Esophagus squamous epithelium (tissue), 5 donors: ENCODE measurements around the gene CD2. TPM values are rescaled to one million over a fixed set of nuclear protein-coding genes. Genes with fewer than 3 reads are reported as not detected.
"Not testable (repeated sequence)": the region's sequence is repeated elsewhere in the genome, so short reads cannot be mapped to it uniquely, and the experiment has no call there.

Experiments used
- DNase-seq: peaks from one replicate; lab custom pipeline; 2025; lab: John Stamatoyannopoulos, UW
- H3K27ac ChIP-seq, 4 donors: fragments of 200-600 bp; sonication (generic); one replicate each; pipeline ENCODE4 v1.5.1; 2016 to 2019; ENCODE audit warnings: mild to moderate bottlenecking in 1 of 4
- H3K27me3 ChIP-seq, 4 donors: fragments of 200-600 bp; sonication (generic); 1 replicate in 3 of 4; 2 replicates in 1 of 4; pipeline versions ENCODE4 v1.5.1 to v1.6.0; 2017 to 2021; ENCODE audit warnings: antibody characterized with exemption in 1 of 4
- H3K36me3 ChIP-seq, 3 donors: fragments of 200-600 bp; sonication (generic); one replicate each; pipeline ENCODE4 v1.5.1; 2016 to 2019
- H3K4me1 ChIP-seq, 3 donors: fragments of 200-600 bp; sonication (generic); one replicate each; pipeline ENCODE4 v1.5.1; 2017 to 2019
- H3K4me3 ChIP-seq, 4 donors: fragments of 200-600 bp; sonication (generic); 1 replicate in 3 of 4; 2 replicates in 1 of 4; pipeline ENCODE4 v1.5.1; 2016 to 2019; ENCODE audit warnings: mild to moderate bottlenecking in 2 of 4, moderate library complexity in 1 of 4
- H3K9me3 ChIP-seq, 3 donors: fragments of 200-600 bp; sonication (generic); one replicate each; pipeline ENCODE4 v1.5.1; 2016 to 2019
- CTCF ChIP-seq, 6 experiments: fragments of 450-650 bp in 4 of 6; fragments of 200-600 bp in 2 of 6; sonication (generic) in 2 of 6; IDR thresholded peaks; one replicate each; pipeline ENCODE4 v1.5.1; 2016 to 2019; ENCODE audit warnings: antibody characterized with exemption in 6 of 6, mild to moderate bottlenecking in 4 of 6, moderate library complexity in 4 of 6
- POLR2A ChIP-seq, 4 donors: fragments of 450-650 bp; IDR thresholded peaks; one replicate each; pipeline ENCODE4 v1.6.1; 2017; ENCODE audit warnings: antibody characterized with exemption in 4 of 4, mild to moderate bottlenecking in 4 of 4, moderate library complexity in 3 of 4
- WGBS, 2 donors: methylation state at CpG; one replicate each; pipeline ENCODE4 v1.1.5; 2018; 5-methylcytosine and 5-hydroxymethylcytosine counted together
- intact Hi-C: fragments of 100-400 bp; cut with DNase I; formaldehyde crosslinking; loops from one replicate; pipeline ENCODE4 v1.15.0; 2022
- total RNA-seq, 4 donors: library from RNA; depleted of rRNA; stranded (reverse); fragments of >200 nt; gene quantifications; one replicate each; pipeline ENCODE4 v1.1.0, GENCODE V29; 2016
- donor health status: DM: yes; HTN: yes; CAD: no.

CD2 gene
- total RNA-seq, 4 donors from 2014 or later, result 2.1 to 14.7 (median 5.1) TPM

GRCh38 chr1:116753312-116753711 is 918 bp upstream of the CD2 start:
- intact Hi-C loops, result no loop called here
- no peak for DNase-seq
- Histone ChIP-seq H3K4me1 (no peaks in the 10 kb centered on the region), H3K27me3 (no peaks in the 10 kb centered on the region), H3K4me3 (no peak overlapping the region), H3K9me3 (peaks cover 0 to 16% (median 10%) of the 10 kb centered on the region in 3 donors), H3K36me3 (no peaks in the 10 kb centered on the region), H3K27ac (peak overlapping the region in 1 of 4 donors; percentile 59)
- TF ChIP-seq CTCF (IDR thresholded peaks at IDR 0.05), result no peak
- no peak for TF ChIP-seq POLR2A (IDR thresholded peaks at IDR 0.05)
- WGBS, 2 donors, result 53 to 61% methylated on average over 3 of the region's 3 CpGs

- intact Hi-C loops, result no loop called here
- no peaks in the 10 kb centered on the region for H3K9me3 ChIP-seq
- no peaks in the 10 kb centered on the region for H3K36me3 ChIP-seq
- H3K27ac ChIP-seq, result peak overlapping the region in 3 of 4 donors; percentile 16 to 59 (median 40)
- H3K4me3 ChIP-seq, result peak overlapping the region; percentile 5 to 47 (median 26)
- no peaks in the 10 kb centered on the region for H3K4me1 ChIP-seq
- WGBS, 2 donors, result 91 to 92% methylated on average over 8 of the region's 8 CpGs
- TF ChIP-seq CTCF (IDR thresholded peaks at IDR 0.05) (no peak), POLR2A (IDR thresholded peaks at IDR 0.05) (no peak)
- DNase-seq, result no peak
- H3K27me3 ChIP-seq, result no peaks in the 10 kb centered on the region
These were observed 836 bp downstream of the CD2 start for GRCh38 chr1:116755066-116755465.

- intact Hi-C loops, result no loop called here
- Histone ChIP-seq H3K27me3 (no peaks in the 10 kb centered on the region), H3K27ac (peak overlapping the region in 3 of 4 donors; percentile 16 to 59 (median 40)), H3K4me3 (peak overlapping the region; percentile 5 to 47 (median 26)), H3K4me1 (no peaks in the 10 kb centered on the region), H3K9me3 (no peaks in the 10 kb centered on the region), H3K36me3 (no peaks in the 10 kb centered on the region)
- WGBS, 2 donors, result 66 to 77% methylated on average over 4 of the region's 4 CpGs
- DNase-seq, result no peak
- TF ChIP-seq CTCF (IDR thresholded peaks at IDR 0.05) (no peak), POLR2A (IDR thresholded peaks at IDR 0.05) (no peak)
These were observed 1.5 kb downstream of the CD2 start for GRCh38 chr1:116755681-116756080.

GRCh38 chr1:116756092-116756491 is 1.9 kb downstream of the CD2 start:
- H3K36me3 ChIP-seq, H3K9me3 ChIP-seq, H3K27ac ChIP-seq, intact Hi-C loops, H3K4me1 ChIP-seq, DNase-seq, H3K27me3 ChIP-seq: not testable (repeated sequence)
- WGBS, 2 donors, result 81% methylated on average over 7 of the region's 8 CpGs; no CpG with 5 or more reads in 1 of the 2 donors
- peak overlapping the region in 2 of 4 donors; percentile 34 to 47 for H3K4me3 ChIP-seq

GRCh38 chr1:116758456-116758815 is 4.2 kb downstream of the CD2 start:
- peak overlapping the region in 2 of 4 donors; percentile 21 to 34 for H3K4me3 ChIP-seq
- DNase-seq, H3K27ac ChIP-seq, intact Hi-C loops, H3K36me3 ChIP-seq, H3K9me3 ChIP-seq, H3K27me3 ChIP-seq: not testable (repeated sequence)
- H3K4me1 ChIP-seq, result peaks cover 0 to 14% (median 0%) of the 10 kb centered on the region in 3 donors
- WGBS, 2 donors, result 44 to 70% methylated on average over 2 to 4 of the region's 5 CpGs

- H3K27me3 ChIP-seq, result no peaks in the 10 kb centered on the region
- no peak overlapping the region for H3K27ac ChIP-seq
- TF ChIP-seq POLR2A (IDR thresholded peaks at IDR 0.05) (no peak), CTCF (IDR thresholded peaks at IDR 0.05) (no peak)
- 67 to 100% methylated on average over 1 of the region's 1 CpG for WGBS, 2 donors
- intact Hi-C loops, result no loop called here
- H3K36me3 ChIP-seq, result no peaks in the 10 kb centered on the region
- H3K4me3 ChIP-seq, result peak overlapping the region in 2 of 4 donors; percentile 5 to 34
- H3K4me1 ChIP-seq, result peaks cover 0 to 25% (median 0%) of the 10 kb centered on the region in 3 donors
- no peak for DNase-seq
- H3K9me3 ChIP-seq, result no peaks in the 10 kb centered on the region
These were observed 5.4 kb downstream of the CD2 start for GRCh38 chr1:116759636-116760035.
